PFSK-1 (cell line): ENCODE data around the gene ACTR2. TPM values are rescaled to one million over a fixed set of nuclear protein-coding genes. Genes with fewer than 3 reads are reported as not detected.

ENCODE experiments used
- FOXP2 ChIP-seq: optimal IDR thresholded peaks from 2 replicates; pipeline ENCODE3; 2011; ENCODE audit warnings: borderline replicate concordance, control low read depth, inconsistent platforms; ENCODE audit not compliant: insufficient read depth; ENCODE audit errors: extremely low read length, extremely low read depth
- POLR2AphosphoS5 ChIP-seq: IDR thresholded peaks from 2 replicates; pipeline ENCODE4 v1.6.1; 2012; ENCODE audit warnings: low read depth, mild to moderate bottlenecking, control low read depth, low read length, moderate library complexity
- SIN3A ChIP-seq: IDR thresholded peaks from 2 replicates; pipeline ENCODE4 v1.6.1; 2012; ENCODE audit warnings: mild to moderate bottlenecking, low read length, moderate library complexity, borderline replicate concordance; ENCODE audit not compliant: insufficient read depth
- TAF1 ChIP-seq: IDR thresholded peaks from 2 replicates; pipeline ENCODE4 v1.6.1; 2012; ENCODE audit warnings: low read length, control low read depth, borderline replicate concordance; ENCODE audit not compliant: insufficient read depth
- polyA plus RNA-seq: library from polyadenylated mRNA; unstranded; fragments of >200 nt; gene quantifications from one replicate; pipeline ENCODE4 v1.2.1, GENCODE V29; 2012; ENCODE audit warnings: low read depth, missing spikeins; ENCODE audit not compliant: insufficient read length
- TF ChIP-seq, protein P1 (sequence below), 2 experiments: IDR thresholded peaks; 2 replicates each; pipeline versions ENCODE4 v1.6.1 to v1.8.0; 2011 to 2012; ENCODE audit warnings: low read depth in 2 of 2, low read length in 2 of 2, control low read depth in 1 of 2, inconsistent platforms in 1 of 2, mild to moderate bottlenecking in 1 of 2, moderate library complexity in 1 of 2; ENCODE audit not compliant: insufficient read depth in 1 of 2

The ACTR2 gene
- 169 TPM for polyA plus RNA-seq

- TF ChIP-seq, protein P1, sequence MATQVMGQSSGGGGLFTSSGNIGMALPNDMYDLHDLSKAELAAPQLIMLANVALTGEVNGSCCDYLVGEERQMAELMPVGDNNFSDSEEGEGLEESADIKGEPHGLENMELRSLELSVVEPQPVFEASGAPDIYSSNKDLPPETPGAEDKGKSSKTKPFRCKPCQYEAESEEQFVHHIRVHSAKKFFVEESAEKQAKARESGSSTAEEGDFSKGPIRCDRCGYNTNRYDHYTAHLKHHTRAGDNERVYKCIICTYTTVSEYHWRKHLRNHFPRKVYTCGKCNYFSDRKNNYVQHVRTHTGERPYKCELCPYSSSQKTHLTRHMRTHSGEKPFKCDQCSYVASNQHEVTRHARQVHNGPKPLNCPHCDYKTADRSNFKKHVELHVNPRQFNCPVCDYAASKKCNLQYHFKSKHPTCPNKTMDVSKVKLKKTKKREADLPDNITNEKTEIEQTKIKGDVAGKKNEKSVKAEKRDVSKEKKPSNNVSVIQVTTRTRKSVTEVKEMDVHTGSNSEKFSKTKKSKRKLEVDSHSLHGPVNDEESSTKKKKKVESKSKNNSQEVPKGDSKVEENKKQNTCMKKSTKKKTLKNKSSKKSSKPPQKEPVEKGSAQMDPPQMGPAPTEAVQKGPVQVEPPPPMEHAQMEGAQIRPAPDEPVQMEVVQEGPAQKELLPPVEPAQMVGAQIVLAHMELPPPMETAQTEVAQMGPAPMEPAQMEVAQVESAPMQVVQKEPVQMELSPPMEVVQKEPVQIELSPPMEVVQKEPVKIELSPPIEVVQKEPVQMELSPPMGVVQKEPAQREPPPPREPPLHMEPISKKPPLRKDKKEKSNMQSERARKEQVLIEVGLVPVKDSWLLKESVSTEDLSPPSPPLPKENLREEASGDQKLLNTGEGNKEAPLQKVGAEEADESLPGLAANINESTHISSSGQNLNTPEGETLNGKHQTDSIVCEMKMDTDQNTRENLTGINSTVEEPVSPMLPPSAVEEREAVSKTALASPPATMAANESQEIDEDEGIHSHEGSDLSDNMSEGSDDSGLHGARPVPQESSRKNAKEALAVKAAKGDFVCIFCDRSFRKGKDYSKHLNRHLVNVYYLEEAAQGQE (IDR thresholded peaks at IDR 0.05; ENCODE audit: insufficient read depth in 1 of 2, low read depth in 2 of 2, low read length in 2 of 2): no peak; a peak in 1 of 4 replicates
- TF ChIP-seq SIN3A (no peak), FOXP2 (no peak), POLR2AphosphoS5 (peak; percentile 89), TAF1 (peak; percentile 70; the same call in 1 of the 2 replicates)
Observed at GRCh38 chr2:65227456-65228262, at the start of gene ACTR2. ACTR2 (plus strand) TSS chr2:65227831; CDS start chr2:65227910, 79 bp downstream.

DNA sequence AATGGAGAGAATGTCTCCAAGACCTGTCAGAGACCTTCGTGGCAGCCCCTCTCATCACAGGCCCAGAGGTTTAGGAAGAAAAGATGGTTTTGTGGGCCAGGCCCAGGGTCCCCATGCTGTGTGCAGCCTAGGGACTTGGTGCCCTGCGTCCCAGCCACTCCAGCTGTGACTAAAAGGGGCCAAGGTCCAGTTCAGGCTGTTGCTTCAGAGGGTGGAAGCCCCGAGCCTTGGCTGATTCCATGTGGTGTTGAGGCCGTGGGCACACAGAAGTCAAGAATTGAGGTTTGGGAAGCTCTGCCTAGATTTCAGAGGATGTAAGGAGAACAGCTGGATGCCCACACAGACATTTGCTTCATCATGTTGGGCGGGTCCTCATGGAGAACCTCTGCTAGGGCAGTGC lies 45.1 kb upstream of the ACTR2 start:
- TF ChIP-seq FOXP2: no peak
- no peak for TF ChIP-seq TAF1
- TF ChIP-seq, protein P1 (IDR thresholded peaks at IDR 0.05; ENCODE audit: insufficient read depth in 1 of 2, low read depth in 2 of 2, low read length in 2 of 2): no peak
- no peak for TF ChIP-seq POLR2AphosphoS5
- TF ChIP-seq SIN3A: no peak

DNA sequence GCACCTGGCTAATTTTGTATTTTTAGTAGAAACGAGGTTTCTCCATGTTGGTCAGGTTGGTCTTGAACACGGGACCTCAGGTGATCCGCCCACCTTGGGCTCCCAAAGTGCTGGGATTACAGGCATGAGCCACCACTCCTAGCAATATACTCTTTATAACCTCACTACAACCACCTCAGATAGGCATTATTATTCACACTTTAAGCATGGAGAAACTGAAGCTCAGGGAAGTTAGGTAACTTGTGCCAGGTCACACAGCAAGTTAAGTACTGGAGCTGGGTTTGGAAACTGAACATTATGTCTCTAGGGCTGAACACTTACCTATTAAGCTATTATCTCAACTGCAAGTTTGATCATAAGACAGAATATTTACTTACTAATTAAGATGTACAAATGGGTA lies 42.6 kb upstream of the ACTR2 start:
- TF ChIP-seq SIN3A: no peak
- TF ChIP-seq POLR2AphosphoS5: no peak
- TF ChIP-seq TAF1: no peak
- no peak for TF ChIP-seq FOXP2
- TF ChIP-seq, protein P1 (IDR thresholded peaks at IDR 0.05; ENCODE audit: insufficient read depth in 1 of 2, low read depth in 2 of 2, low read length in 2 of 2): no peak

DNA sequence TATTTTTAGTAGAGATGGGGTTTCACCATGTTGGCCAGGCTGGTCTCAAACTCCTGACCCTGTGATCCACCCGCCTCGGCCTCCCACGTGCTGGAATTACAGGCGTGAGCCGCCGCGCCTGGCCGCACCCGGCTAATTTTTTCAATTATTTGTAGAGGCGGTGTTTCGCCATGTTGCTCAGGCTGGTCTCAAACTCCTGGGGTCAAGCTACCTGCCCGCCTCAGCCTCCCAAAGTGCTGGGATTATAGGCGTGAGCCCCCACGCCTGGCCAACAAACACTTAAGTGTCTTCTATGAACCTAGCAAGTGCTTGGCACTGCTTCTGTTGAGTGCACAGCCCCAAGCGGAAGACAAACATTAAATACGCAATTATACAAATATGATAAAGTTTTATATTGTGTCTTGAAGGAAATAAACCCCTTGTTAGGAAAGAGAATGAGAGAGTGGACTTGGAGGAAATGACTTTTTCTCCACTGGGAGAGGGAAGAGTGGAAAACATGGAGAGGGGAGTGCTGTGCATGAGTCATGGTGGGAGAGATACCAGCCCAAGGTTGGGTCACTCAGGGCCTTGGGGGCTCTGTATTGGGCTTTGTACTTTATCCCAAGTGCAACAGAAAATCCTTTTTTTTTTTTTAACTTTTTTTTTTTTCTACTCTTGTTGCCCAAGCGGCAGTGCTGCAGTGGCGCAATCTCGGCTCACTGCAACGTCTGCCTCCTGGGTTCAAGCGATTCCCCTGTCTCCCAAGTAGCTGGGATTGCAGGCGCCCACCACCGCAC lies 41.4 kb upstream of the ACTR2 start:
- TF ChIP-seq, protein P1 (IDR thresholded peaks at IDR 0.05; ENCODE audit: insufficient read depth in 1 of 2, low read depth in 2 of 2, low read length in 2 of 2): no peak
- no peak for TF ChIP-seq POLR2AphosphoS5
- no peak for TF ChIP-seq SIN3A
- no peak for TF ChIP-seq FOXP2
- no peak for TF ChIP-seq TAF1
